HG03097 (cell line): ENCODE results near the gene GALK2.
A peak's percentile ranks its signal among the peaks of the same experiment; 100 is the strongest.

ENCODE experiments used
- ATAC-seq: cut with Tn5 transposase; IDR thresholded peaks from one replicate; pipeline ENCODE4 v1.9.1; 2021; ENCODE audit not compliant: unreplicated experiment, low FRiP score

GALK2 gene

DNA sequence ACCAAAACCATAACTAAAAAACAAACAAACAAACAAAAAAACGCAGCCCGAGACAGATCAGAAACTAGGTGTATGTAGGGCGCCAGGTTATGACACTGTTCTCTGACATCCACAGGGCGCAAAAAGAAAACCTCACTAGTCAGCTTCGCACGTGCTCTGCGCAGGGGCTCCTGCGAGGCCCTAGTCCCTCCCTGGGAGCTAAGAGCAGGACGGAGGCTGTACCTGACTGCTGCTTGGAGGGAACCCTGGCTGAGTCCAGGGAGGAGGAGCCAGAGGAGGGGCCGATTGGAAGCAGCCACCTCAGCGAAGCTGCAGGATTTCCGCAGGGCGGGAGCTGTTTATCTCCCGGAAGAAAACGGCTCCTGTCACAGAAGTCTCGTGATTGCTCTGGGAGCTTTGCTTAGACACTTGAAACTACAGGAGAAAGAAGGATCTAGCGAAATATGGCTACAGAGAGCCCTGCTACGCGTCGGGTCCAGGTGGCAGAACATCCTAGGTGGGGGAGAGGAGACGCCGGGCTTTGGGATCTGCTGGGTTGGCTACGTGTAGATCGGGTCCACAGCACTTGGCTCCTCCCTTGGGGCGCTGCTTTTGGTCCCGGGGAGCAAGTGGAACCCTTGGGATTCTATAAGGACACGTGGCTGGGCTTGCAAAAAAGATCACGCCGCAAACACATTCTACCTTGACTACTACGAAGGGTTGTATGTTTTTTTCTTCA lies at the start of gene GALK2:
TSS of gene GALK2 (plus strand) at position 368 of the 718 bp plus-strand sequence. CDS start at position 444, 76 bp downstream.
- peak; percentile 98 for ATAC-seq

DNA sequence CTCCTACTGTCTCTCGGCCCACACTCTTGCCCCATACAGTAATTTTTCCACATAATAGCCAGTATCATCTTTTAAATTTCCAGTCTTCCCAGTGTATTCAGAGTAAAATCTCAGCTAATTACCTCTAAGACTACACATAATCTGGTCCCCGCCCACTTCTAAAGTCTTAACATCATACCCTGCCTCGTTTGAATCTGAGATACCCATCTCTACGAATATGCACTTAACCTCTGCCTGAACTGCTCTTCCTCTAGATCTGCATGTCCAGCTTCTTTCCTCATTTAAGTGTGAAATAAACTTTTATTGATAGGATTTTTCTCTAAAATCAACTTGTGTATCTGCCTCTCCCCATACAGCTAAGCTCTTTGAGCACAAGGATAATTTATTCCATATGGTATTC lies 49.2 kb upstream of the GALK2 start:
- ATAC-seq, result no peak

DNA sequence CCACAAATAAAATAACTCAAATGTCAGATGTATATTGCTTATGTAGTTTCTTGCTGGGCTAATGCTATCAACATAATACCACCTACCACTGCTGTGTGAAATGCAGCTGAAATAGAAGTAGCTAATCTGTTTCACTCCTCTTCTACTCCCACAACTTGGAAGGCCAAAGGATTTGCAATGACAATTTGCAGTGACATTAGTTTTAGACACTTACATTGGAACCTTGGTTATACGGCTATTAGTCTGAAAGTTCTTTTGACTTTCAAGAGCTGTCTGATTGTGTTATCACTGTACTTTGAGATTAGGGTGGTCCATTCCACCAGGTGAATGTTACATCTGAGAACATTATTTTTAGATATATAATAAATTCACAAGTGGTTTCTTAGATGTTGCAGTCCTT lies 48.1 kb upstream of the GALK2 start:
- no peak for ATAC-seq

DNA sequence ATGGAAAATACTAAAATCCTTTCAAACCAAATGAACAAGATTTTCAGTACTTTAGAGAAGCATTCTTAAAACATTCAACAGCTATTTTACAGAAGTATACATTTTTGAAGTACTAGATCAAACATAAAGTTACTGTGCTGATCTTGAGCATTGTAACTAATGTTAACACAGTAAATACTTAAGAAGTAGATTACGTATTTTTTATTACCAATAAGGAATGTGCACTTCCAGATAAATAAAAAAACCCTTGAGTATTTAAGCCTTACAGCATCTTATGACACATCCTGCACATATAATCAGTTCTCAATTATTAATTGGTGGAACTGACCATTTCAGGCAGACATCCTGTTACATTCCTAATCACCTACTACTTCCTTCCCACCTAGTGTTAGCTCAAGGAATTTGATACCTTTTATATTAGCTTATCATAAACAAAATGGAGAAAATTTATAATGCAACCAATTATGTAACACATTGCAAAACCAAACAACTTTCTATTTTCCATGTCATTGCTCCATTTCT lies 47.4 kb upstream of the GALK2 start:
- ATAC-seq, result no peak

DNA sequence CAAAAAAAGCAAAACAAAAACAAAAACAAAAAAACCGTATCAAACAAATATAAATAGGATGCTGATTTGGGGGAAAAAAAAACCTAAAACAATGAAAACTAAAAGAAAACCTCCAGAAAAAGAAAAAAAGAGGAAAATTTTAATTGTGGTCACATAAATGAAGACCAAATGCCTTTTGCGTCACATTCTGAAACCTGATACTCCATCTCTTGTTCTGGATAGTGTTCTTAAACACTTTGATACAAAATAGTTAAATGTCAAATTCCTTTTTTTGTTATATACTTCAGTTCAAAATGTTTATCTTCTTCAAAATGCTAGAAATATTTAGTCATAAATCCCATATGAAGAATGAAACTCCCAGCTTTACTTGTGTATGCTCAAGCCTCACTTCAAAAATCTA lies 45.7 kb upstream of the GALK2 start:
- ATAC-seq, result no peak

DNA sequence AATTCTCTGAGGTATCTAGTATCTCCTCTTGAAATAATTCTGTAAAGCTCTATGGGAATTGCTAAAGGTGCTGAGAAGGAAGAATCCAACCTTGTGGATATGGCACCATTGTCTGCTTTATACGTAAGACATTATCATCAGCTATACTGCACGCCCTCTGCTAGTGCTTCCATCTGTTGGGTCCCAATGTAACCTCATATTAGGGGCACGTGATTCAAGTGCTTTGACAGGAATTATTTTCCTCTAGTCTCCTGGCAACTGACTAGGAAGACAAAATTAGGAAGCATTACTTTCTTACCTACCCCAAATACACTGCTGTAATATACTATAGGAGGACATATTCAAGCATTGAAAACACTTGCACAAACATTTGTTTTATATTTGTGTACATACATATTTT lies 38.6 kb upstream of the GALK2 start:
- no peak for ATAC-seq

DNA sequence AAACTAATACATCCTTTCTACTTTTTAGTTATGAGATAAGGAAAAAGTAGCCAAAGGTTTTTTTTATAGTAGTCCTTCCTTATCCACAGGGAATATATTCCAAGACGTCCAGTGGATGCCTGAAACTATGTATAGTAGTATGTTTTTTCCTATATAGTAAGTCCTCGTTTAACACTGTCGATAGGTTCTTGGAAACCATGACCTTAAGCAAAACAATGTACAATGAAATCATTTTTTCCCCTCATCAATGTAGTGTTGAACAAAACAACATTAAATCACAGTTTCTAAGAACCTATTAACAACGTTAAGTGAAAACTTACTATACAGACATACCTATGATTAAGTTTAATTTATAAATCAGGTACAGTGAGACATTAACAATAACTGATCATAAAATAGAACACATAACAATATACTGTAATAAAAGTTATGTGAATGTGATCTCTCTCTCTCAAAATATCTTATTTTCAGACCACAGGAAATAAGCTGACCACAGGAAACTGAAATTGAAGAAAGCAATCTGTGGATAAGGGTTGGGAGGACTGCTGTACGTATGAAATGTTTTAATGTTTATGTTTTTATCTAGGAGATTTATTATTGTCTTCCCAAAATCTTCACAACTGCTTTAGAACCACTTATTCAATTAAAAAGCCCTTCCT lies 35.2 kb upstream of the GALK2 start:
- ATAC-seq, result no peak

DNA sequence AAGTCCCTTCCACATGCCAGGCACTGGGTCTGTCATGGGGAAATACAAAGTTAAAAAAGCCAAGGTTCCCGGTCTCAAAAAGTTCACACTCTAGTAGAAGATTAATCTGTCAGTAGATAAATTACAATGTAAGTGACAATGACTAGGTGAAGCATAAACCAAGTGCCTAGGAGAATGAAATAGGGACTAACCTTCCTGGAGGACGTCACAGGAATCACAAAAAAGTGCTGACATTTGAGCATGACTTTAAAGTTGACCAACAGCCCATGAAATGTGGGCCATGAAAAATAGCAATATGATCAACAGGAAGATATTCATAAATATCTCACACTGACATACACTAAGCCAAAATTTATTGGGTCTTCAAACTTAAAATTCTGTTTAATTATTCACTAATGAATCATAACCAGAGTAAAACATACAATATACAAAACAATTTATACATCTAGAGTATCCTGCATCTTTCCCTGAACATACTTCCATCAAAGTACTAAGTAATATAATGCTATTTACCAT lies 34.6 kb upstream of the GALK2 start:
- no peak for ATAC-seq

DNA sequence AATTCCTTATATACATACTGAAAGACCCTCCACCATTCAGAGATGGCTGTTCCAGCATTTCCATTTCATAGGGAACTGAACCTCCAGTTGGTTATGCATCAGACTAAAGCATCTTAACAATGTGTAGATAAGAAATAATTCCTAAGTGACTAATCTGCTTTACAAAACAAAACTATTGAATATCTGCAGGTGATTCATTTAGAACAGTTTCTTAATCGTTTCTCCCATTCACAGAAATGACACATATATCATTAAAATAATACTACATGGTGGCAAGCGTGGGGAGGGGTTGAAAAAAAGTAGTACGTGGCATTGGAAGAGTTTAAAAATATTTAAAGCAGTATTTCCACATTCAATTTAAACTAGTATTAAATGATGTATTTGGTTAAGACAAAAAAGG lies 34.1 kb upstream of the GALK2 start:
- ATAC-seq, result no peak

DNA sequence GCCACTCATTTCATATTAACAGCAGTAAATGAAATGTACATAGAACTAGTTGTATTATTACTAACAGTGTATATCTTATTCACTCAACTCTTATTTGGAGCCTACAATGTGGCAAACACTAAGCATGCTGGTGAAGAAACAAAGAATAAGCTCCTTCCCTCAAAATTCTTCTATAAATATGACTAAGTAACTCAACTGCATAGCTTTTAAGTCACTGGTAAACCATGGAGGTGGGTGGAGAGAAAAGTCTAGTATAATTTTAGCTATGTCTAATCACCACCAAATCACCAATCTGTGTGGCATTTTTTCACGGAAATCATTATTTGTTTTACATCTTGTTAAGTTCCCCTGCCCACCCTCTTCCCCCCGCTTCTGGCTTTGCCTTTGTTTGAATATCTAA lies 32.2 kb upstream of the GALK2 start:
- no peak for ATAC-seq

DNA sequence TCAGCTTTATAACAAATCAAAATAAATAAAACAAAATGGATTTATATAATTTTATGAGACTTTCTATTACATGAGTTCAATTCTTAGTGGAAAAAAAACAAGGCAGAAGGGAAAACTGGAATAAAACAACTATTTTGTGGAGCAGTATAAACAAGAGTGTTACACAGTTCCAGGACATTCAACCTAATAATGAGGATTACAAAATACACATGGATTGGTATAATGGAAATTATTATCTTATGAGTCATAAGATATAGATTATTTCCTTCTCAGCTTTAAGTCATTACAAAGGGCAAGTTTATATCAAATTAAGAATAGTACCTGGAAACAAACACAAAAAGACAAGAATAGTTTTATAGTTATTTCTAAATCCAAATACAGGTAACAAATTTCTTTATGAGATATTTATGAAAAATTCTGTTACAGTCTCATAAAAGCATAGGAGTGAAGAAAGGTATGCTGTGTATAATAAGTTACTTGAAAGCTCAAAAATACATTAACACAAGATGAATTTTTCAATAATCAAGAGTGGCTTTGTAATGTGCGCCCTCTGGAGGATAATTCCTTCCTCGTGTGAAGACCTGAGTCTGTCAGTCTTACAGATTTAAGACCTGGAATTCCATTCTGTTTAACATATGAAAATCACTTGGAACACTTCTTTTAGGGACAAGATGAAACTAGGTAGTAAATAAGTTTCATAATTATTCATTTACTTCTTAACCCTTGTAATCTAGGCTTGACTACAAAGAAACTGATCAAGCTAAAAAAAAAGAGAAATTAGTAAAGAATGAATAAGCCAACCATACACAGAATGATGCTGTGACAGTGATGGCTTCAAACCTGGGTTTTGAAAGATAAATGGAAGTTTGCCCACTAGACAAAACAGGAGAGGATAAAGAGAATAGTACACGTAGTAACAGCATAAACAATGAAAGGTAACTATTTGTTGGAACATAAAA lies 24.1 kb upstream of the GALK2 start:
- no peak for ATAC-seq

DNA sequence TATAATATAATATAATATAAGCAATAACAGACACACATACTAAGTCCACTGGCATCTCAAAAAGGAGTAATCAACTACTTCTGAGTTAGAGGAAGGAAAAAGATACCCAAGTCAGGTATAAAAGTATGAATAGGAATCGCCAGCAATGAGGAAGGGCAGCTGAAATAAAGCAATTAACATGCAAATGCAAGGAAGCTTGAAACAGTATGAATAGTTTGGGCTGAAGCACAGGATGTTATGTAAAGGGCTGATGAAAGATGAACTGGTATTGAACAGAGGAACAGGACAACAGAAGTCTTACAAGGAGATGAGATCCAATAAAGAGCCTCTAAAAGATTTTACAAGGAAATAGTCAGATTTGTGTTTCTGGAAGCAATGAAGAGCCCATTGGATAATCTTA lies 21.7 kb upstream of the GALK2 start:
- ATAC-seq, result no peak

DNA sequence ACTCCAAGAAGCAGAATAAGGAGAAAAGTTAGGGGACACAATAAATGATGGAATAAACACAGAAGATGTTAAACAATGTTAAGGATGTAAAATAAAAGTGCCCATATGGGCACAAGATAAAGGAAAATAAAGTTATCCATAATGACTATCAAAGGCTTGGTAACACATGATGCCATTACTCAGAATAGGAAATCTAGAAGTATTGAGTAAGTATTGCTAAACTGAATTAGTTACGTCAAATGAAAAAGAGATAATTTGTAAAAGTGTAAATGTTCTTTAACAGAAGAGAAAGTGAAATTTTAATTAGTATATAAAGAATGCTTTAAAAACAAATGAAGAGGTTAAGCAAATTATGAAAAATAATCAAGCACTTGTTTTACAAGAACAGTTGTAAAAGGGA lies 21.3 kb upstream of the GALK2 start:
- no peak for ATAC-seq

DNA sequence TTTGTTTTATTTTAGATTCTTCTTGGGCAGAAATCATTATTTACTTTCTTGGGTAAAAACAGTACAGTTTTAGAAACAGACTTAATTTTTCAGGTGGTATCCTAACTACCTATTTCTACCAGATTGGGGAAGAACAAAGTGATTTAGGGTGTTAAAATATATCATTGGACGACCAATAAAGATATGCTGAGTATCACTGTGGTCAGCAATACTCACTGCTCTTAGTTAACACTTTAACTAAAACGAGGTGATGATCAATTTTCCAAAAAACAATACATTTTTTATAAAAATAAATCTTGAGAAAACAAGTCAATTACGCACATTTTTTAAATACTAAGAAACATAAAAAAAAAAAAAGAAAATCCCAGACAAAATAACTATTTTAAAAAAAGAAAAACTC lies 18.2 kb upstream of the GALK2 start:
- no peak for ATAC-seq

DNA sequence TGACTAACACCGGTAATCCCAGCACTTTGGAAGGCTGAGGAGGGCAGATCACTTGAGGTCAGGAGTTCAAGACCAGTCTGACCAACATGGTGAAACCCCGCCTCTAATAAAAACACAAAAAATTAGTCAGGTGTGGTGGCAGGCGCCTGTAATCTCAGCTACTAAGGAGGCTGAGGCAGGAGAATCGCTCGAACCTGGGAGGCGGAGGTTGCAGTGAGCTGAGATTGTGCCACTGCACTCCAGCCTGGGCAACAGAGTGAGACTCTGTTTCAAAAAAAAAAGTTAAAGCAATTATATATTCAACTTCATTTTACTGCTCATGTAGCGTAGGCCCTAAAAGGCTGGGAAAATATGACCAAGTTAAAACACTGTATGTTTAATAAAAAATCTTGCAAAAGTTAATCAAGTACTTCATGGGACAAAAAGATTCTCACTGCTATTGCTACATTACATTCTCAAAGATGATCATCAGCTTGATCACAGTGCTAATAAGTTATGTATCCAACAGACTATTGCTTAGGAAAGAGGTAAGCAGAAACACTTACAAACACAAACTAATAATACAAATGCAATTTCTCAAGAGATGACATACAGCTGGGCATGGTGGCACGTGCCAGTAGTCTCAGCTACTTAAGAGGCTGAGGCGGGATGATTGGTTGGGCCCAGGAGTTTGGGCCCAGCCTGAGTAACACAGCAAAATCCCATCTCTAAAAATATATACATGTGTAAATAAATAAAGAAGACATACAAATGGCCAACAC lies 17.3 kb upstream of the GALK2 start:
- ATAC-seq, result no peak

DNA sequence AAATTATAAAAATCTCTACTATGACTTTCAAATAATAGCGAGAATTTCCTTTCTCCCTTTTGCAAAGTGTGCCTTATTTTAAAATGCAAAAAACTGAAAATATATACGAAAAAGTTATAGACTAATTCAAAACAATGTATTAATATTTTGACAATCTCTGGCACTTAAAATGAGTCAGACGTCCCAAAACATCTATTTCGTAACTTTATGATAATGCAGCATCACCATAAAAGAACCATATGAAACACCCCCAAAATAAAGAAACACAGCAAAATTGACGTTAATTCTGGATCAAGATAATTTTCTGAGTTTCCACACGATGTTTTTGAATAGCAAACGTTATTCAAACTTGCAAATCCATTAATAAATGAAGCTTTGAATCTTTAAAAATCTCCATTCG lies 15.7 kb upstream of the GALK2 start:
- no peak for ATAC-seq

DNA sequence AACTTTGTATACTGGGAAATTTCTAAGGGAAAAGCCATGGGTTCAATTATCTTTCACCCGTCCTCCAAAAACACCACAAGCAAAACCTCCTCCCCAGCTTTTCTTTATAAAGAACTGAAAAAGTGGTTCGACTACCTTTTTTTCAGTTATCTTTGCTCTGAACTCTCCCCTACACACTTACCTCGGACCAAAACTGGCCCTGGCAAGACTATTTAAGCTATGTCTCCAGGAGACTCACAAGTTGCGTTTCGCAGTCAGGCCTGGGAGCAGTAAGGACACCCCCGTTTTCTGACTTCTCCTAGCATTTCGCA lies 15.3 kb upstream of the GALK2 start:
- no peak for ATAC-seq

DNA sequence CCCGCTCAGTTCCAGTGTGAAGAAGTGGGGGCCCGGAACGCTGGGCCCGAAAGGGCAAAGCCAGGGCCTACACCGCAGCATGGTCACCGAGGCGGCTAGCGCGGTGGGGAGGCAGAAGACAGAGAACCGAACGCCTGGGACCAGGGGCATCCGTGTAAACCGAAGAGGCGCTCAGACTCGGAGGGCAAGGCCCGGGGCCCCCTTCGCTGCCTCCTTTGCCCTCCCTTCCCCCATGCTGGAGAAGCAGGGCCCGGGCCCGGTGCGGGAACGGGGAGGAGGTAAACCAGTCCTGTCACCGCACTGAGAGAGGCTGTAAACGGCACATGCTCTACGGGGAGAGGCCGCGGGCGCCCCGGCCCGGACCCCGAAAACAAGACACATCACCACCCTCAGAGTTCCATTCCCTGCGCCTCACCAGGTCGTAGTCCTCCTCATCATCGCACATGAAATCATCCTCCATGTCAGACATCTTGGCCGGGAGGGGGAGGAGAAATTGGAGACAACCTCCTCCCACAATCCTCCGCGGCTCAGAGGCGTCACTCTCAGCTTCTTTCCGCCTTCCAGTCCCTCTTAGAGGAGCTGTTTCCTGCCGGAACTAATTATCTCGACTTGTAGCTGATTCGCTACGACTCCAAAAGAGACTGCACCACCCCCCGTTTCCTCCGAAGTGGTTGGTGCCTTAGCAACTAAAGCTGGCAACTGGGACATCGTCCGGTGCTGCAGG lies 14.8 kb upstream of the GALK2 start, which contains the start of gene COPS2:
TSS of gene COPS2 (minus strand) at position 490 of the 724 bp plus-strand sequence. CDS start at position 469, 21 bp downstream.
- ATAC-seq, result peak; percentile 87

DNA sequence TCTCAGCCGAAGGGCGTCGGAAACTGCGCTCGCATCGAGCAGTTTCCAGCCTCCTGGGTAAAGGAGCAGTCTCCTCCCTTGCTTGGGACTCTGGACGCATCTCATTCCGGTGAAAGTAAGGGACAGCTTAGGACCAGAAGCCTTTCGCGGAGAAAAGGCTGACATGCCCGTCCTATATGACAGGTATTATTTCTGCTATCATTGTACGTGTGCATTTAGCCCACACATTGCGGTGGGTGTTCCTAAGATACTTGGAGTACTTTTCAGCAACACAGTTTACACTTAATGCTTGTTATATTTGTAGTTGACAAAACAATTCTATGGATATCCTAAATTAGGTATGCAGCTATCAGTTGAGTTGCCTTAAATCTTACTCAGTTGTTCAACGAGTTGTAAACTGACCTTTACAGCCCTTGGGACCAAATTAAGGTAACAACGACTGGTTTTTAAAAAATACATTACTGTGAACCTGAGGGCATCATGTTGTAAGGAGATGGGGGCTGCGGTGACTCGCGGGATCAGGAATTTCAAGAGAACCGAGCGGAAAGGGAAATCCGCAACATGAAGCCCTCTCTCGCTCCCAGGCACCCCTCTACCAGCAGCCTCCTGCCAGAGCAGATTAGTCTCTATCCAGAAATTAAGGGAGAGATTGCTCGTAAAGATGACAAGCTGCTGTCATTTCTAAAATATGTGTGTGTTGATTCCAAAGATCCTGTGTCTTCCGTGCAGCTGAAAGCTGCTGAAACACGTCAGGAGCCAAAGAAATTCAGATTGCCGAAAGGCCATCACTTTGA lies 14.0 kb upstream of the GALK2 start:
- no peak for ATAC-seq
